GM19099 (cell line): ENCODE results near the gene MPDU1.

Source experiments
- POLR2A ChIP-seq: IDR thresholded peaks from 3 replicates; pipeline ENCODE4 v1.6.1; 2011; ENCODE audit warnings: low read depth; ENCODE audit not compliant: insufficient read length; ENCODE audit errors: extremely low read depth

MPDU1 gene

GRCh38 chr17:7583253-7584109 lies at the start of gene MPDU1:
MPDU1 (plus strand) TSS chr17:7583852; CDS start chr17:7583863, 11 bp downstream.
- TF ChIP-seq POLR2A, result peak; percentile 85

DNA sequence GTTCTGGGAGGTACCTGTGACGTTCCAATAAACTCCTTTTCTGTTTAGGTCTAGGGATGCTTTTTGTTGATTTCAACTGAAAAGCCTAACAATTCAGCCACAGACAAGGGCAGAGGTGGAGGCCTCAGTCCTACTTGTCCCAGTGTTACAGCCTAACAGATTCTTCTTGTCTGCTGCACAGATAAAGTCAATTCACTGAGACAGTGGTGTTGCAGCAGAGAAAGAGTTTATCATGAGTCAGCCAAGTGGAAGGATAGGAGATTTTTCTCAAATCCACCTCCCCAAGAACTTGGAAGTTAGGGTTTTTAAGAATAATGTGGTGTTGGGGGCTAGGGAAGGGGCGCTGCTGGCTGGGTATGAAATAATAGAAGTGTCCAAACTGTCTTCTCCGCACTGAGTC lies 45.6 kb upstream of the MPDU1 start:
- no peak for TF ChIP-seq POLR2A

- TF ChIP-seq POLR2A, result no peak
Observed at GRCh38 chr17:7538891-7539545, 44.6 kb upstream of the MPDU1 start.

DNA sequence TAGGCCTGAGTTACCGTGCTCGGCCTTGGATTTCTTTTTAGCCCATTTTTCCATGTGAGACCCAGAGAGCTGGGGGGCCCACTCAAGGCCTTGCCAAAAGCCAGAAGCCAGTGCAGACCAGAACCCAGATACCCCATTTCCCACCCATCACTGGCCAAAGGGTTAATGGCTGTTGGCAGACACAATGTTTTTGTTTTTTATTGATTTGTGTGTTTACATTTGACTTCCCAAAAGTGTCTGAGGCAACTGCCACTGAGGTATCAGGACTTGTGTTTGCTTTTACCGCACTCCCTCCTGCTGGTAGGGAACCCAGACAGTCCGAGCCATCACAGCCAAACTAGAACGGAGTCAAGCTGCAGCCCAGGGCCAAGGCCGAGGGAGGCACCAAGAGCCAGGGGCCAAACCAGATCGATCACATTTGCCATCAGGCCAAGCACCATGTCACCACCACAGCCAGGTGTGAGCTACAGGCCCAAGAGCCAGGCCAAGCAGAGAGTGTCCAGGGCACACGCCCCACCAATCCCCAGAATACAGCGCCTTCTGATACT lies 42.5 kb upstream of the MPDU1 start:
- no peak for TF ChIP-seq POLR2A

DNA sequence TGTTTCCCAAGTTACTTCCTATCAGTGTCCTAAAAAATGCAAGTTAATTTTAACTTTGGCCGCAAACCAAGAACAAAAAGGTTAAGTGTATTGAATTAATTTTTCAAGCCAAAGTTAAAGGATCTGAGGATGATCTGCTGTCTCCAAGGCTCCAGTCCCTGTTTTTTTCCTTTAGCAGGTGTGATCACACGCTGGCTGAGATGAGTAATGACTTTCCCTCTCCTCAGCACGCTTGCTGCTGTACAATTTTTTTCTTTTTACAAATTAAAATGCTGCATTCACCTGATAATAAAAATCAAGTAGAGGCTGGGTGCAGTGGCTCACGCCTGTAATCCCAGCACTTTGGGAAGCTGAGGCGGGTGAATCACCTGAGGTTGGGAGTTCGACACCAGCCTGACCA lies 38.7 kb upstream of the MPDU1 start:
- TF ChIP-seq POLR2A, result no peak

DNA sequence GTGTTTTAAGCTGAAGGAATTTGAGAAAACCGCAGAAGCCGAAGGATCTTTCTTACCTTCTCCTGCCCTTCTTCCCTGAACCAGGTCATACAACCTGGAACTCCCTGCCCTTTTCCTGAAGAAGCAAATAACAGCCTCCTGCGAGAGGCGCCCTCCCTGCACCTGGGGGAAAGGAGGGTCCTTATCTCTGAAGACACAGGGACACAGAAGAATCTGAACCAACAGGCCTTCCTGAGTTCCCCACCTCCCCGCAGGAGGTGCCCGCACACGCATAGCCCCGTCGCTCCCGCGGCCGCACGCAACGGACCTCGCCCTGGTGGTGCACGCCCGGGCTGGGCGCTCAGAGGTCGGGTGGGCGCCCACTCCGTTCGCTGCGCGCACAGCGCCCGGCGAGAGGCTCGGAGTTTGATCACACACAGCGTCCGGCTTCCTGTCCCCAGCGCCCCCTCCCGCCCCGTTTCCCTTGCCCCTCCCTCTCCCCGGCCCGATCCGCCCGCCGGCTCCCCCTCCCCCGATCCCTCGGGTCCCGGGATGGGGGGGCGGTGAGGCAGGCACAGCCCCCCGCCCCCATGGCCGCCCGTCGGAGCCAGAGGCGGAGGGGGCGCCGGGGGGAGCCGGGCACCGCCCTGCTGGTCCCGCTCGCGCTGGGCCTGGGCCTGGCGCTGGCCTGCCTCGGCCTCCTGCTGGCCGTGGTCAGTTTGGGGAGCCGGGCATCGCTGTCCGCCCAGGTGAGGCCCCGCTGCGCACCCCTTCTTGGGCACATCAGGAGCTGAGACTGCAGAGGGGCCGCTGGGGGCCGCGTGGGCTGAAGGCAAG lies 34.9 kb upstream of the MPDU1 start, which contains the start of gene TNFSF12:
TSS of gene TNFSF12 (plus strand) at position 474 of the 816 bp plus-strand sequence. CDS start at position 570, 96 bp downstream.
- peak; percentile 76 for TF ChIP-seq POLR2A

- TF ChIP-seq POLR2A, result no peak
Observed at GRCh38 chr17:7549401-7550055, 34.1 kb upstream of the MPDU1 start.

DNA sequence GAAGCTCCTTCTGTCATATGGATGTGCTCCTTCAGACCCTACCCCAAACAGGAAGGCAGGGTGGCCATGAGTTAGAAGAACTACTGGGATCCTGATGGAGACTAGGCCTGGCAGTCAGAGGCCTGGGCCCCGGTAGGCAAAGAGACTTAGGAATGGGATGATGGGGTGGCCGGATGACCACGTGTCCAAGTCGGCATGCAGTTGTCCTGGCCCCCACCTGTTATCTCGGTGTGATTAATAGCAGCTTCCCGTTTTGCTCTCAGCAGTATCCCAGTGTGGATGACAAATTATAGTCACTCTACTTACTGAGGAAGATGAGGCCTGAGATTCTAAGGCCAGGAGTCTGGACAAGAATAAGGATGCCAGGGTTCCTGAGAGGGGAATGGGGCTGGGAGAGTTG lies 33.3 kb upstream of the MPDU1 start:
- no peak for TF ChIP-seq POLR2A

DNA sequence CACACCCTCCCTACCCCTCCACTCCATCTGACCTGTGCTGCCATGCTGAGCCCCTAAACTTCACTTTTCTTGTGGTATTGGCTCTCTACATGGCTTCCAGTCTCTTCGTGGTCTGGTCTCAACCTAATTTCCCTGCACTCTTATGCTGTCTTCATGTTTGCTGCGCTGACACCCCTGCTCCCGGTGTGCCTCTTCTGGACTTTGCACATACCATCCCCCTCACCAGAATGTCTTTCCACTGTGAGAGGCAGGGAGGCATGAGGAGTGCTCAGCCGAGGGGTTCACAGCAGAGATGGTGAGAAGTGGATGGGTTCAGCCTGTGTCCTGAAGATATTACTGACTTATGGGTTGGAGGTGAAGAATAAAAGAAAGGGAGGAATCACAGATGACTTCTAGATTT lies 32.3 kb upstream of the MPDU1 start:
- TF ChIP-seq POLR2A, result no peak

DNA sequence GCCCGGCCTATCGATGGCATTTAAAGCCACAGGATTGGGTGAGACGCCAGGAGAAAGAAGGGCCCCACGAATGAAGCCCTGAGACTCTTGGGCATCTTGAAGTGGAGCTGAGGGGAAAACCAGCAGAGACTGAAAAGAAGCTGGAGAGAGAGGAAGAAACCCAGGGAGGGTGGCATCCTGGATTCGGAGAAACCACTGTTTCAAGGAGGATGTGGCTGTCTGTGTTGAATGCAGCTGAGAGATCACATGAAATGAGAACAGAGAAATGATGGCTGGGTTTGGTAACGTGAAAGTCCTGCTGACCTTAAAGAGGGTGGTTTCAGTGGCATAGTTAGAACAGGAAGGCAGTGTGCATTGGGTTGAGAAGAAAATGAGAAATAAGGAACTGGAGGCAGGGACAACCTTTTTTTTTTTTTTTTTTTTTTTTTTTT lies 31.0 kb upstream of the MPDU1 start:
- TF ChIP-seq POLR2A, result no peak

- TF ChIP-seq POLR2A, result no peak
Observed at GRCh38 chr17:7553356-7553755, 30.3 kb upstream of the MPDU1 start.

GRCh38 chr17:7555320-7555948 lies 28.2 kb upstream of the MPDU1 start:
- no peak for TF ChIP-seq POLR2A

GRCh38 chr17:7556627-7557026 lies 27.0 kb upstream of the MPDU1 start:
- TF ChIP-seq POLR2A, result no peak
